Activated CD8-positive, alpha-beta memory T cell treated with anti-CD3 and anti-CD28 coated beads, Interleukin-2, amount 10 ng/mL, durations not matched to agents 7 days and 5 days (primary cell): Measurements from ENCODE around the gene ABCB10. TPM values are rescaled to one million over a fixed set of nuclear protein-coding genes. Genes with fewer than 3 reads are reported as not detected.

Experiments used
- ATAC-seq: fragments of 150-1000 bp; cut with Tn5 transposase; one replicate; pipeline ENCODE4 v1.10.0; 2021; ENCODE audit warnings: moderate library complexity
- CTCF ChIA-PET: fragments of 350-600 bp; sonication (Branson Sonifier 250); formaldehyde crosslinking; loops from one replicate; lab custom pipeline; 2021; ENCODE audit warnings: antibody characterized with exemption; lab: Charles Lee
- DNase-seq: peaks from one replicate; pipeline ENCODE4 v3.0.0-alpha.2; 2020
- H3K27ac Mint-ChIP-seq: one replicate; pipeline ENCODE4 v1.8.0; 2021; ENCODE audit warnings: mild to moderate bottlenecking, mixed read lengths
- H3K27me3 Mint-ChIP-seq: one replicate; pipeline ENCODE4 v1.8.0; 2021; ENCODE audit warnings: mixed read lengths
- H3K36me3 Mint-ChIP-seq: one replicate; pipeline ENCODE4 v1.8.0; 2021; ENCODE audit warnings: mild to moderate bottlenecking, mixed read lengths
- H3K4me1 Mint-ChIP-seq: one replicate; pipeline ENCODE4 v1.8.0; 2021; ENCODE audit warnings: mixed read lengths
- H3K4me3 Mint-ChIP-seq: one replicate; pipeline ENCODE4 v1.8.0; 2021; ENCODE audit warnings: mild to moderate bottlenecking, moderate library complexity, mixed read lengths
- H3K9me3 Mint-ChIP-seq: one replicate; pipeline ENCODE4 v1.8.0; 2022; ENCODE audit warnings: low read depth, mixed read lengths
- total RNA-seq, 2 experiments: library from RNA; stranded (reverse); gene quantifications; one replicate each; pipeline ENCODE4 v1.2.3, GENCODE V29; 2021

Gene ABCB10
- total RNA-seq, 2 experiments from 2014 or later = 35.0 to 39.8 TPM

GRCh38 chr1:229474509-229474908 is 84.0 kb downstream of the ABCB10 start:
- no peaks in the 10 kb centered on the region for H3K27me3 Mint-ChIP-seq
- no peak overlapping the region for H3K27ac Mint-ChIP-seq
- H3K9me3 Mint-ChIP-seq = no peaks in the 10 kb centered on the region
- CTCF ChIA-PET = no interaction called here
- ATAC-seq = no peak
- H3K36me3 Mint-ChIP-seq = peaks cover 28% of the 10 kb centered on the region
- peaks cover 11% of the 10 kb centered on the region for H3K4me1 Mint-ChIP-seq
- no peak for DNase-seq
- no peak overlapping the region for H3K4me3 Mint-ChIP-seq

GRCh38 chr1:229471175-229471574 is 87.3 kb downstream of the ABCB10 start:
- Mint-ChIP-seq H3K27me3 (no peaks in the 10 kb centered on the region), H3K36me3 (peaks cover 34% of the 10 kb centered on the region)

GRCh38 chr1:229470406-229471043 is 88.0 kb downstream of the ABCB10 start:
- H3K36me3 Mint-ChIP-seq = peaks cover 36% of the 10 kb centered on the region

More at GRCh38 chr1:229471175-229471574, 87.3 kb downstream of the ABCB10 start:
- Mint-ChIP-seq H3K4me3 (no peak overlapping the region), H3K27ac (no peak overlapping the region), H3K4me1 (peaks cover 4% of the 10 kb centered on the region), H3K9me3 (no peaks in the 10 kb centered on the region)
- ATAC-seq (no peak), DNase-seq (no peak)
- CTCF ChIA-PET = no interaction called here

GRCh38 chr1:229466887-229467286 is 91.6 kb downstream of the ABCB10 start:
- Mint-ChIP-seq H3K36me3 (peaks cover 50% of the 10 kb centered on the region), H3K27ac (no peak overlapping the region), H3K27me3 (no peaks in the 10 kb centered on the region), H3K4me3 (no peak overlapping the region), H3K9me3 (no peaks in the 10 kb centered on the region), H3K4me1 (no peaks in the 10 kb centered on the region)
- ATAC-seq (no peak), DNase-seq (no peak)
- CTCF ChIA-PET = interaction anchor here (0.8 kb wide), 1 partner anchor 15 kb away, joined by 3 read pairs; no protein-coding TSS in a partner anchor

More at GRCh38 chr1:229470406-229471043, 88.0 kb downstream of the ABCB10 start:
- H3K9me3 Mint-ChIP-seq = no peaks in the 10 kb centered on the region
- H3K27me3 Mint-ChIP-seq = no peaks in the 10 kb centered on the region
- ATAC-seq = no peak
- CTCF ChIA-PET = no interaction called here
- H3K4me1 Mint-ChIP-seq = peaks cover 4% of the 10 kb centered on the region
- no peak overlapping the region for H3K4me3 Mint-ChIP-seq
- no peak overlapping the region for H3K27ac Mint-ChIP-seq
- DNase-seq = no peak

Other genes starting within 250 kb of the ABCB10 start
- gene CCSAP, start 215.7 kb downstream of the ABCB10 start, total RNA-seq = 1 to 10 TPM; 8.9 to 9.8 TPM
- gene ACTA1, start 124.6 kb downstream of the ABCB10 start, total RNA-seq = not detected
- 10 to 100 TPM; 43.1 to 45.4 TPM for gene NUP133, start 50.4 kb downstream of the ABCB10 start, total RNA-seq
- gene TAF5L, start 67.4 kb upstream of the ABCB10 start, total RNA-seq = 10 to 100 TPM; 24.9 to 29.7 TPM
- gene URB2, start 67.5 kb upstream of the ABCB10 start, total RNA-seq = 10 to 100 TPM; 13.5 to 18.7 TPM